Kidney (tissue), 14 donors: ENCODE measurements around the gene CFAP74. TPM values are rescaled to one million over a fixed set of nuclear protein-coding genes. Genes with fewer than 3 reads are reported as not detected.
A peak's percentile ranks its signal among the peaks of the same experiment; 100 is the strongest.

Source experiments
- DNase-seq, 5 donors: peaks; one replicate each; pipeline ENCODE4 v3.0.0-alpha.2; 2013 to 2020
- FAIRE-seq: peaks from 2 replicates; lab custom pipeline; 2012; peaks lifted over from hg19 to GRCh38; lab: Jason Lieb, UNC
- H3K27ac ChIP-seq, 2 donors: one replicate each; pipeline ENCODE4 v1.7.0; 2013; ENCODE audit warnings: low read depth in 2 of 2, low read length in 2 of 2, inconsistent platforms in 1 of 2
- H3K27me3 ChIP-seq: one replicate; pipeline ENCODE4 v1.7.1; 2013; ENCODE audit warnings: low read length, inconsistent platforms; ENCODE audit not compliant: control insufficient read depth, insufficient read depth
- H3K36me3 ChIP-seq, 3 donors: one replicate each; pipeline versions ENCODE4 v1.7.0 to v1.7.1; 2013; ENCODE audit warnings: low read length in 3 of 3, control low read depth in 1 of 3, inconsistent platforms in 1 of 3; ENCODE audit not compliant: insufficient read depth in 3 of 3, control insufficient read depth in 2 of 3
- H3K4me1 ChIP-seq, 3 donors: one replicate each; pipeline versions ENCODE4 v1.7.0 to v1.7.1; 2013; ENCODE audit warnings: low read length in 3 of 3, inconsistent platforms in 1 of 3, low read depth in 1 of 3; ENCODE audit not compliant: control insufficient read depth in 2 of 3, insufficient read depth in 2 of 3
- H3K4me3 ChIP-seq, 3 donors: one replicate each; pipeline versions ENCODE4 v1.7.0 to v1.8.1; 2013; ENCODE audit warnings: low read length in 3 of 3, control low read depth in 1 of 3, inconsistent platforms in 1 of 3
- H3K9ac ChIP-seq, 3 donors: one replicate each; pipeline versions ENCODE4 v1.7.0 to v1.7.1; 2013; ENCODE audit warnings: low read length in 3 of 3, control low read depth in 1 of 3, inconsistent platforms in 1 of 3
- H3K9me3 ChIP-seq, 3 donors: one replicate each; pipeline versions ENCODE4 v1.7.0 to v1.7.1; 2013; ENCODE audit warnings: low read length in 3 of 3, control low read depth in 1 of 3, inconsistent platforms in 1 of 3; ENCODE audit not compliant: control insufficient read depth in 2 of 3, insufficient read depth in 1 of 3
- intact Hi-C: fragments of 100-400 bp; cut with DNase I; formaldehyde crosslinking; loops from one replicate; pipeline ENCODE4 v1.11.1; 2022
- polyA plus RNA-seq: library from polyadenylated mRNA; stranded (reverse); fragments of 350-450 nt; fragmentation: Illumina TruSeq; extraction: RNeasy Lipid Tissue Mini Kit (QIAGEN cat#74804); gene quantifications from one replicate; pipeline ENCODE4 v1.2.3, GENCODE V29; 2014; ENCODE audit warnings: low read depth, low replicate concordance; ENCODE audit not compliant: insufficient read depth
- total RNA-seq: library from RNA; stranded (reverse); fragmentation: NEBNext Ultra II Directional; extraction: Animal tissue kit (Norgen Biotek cat#: 25700); gene quantifications from one replicate; pipeline ENCODE4 v1.2.1, GENCODE V29; 2021
- TF ChIP-seq, protein P1 (sequence below): IDR thresholded peaks from 3 replicates; pipeline ENCODE4 v1.5.1; 2012; ENCODE audit warnings: mild to moderate bottlenecking, moderate library complexity, borderline replicate concordance; ENCODE audit not compliant: insufficient read depth; ENCODE audit errors: extremely low read depth
- donor health status: control.
- donor health status: control.
- donor health status: control.
- donor health status: control.
- donor health status: control.
- donor health status: DM: yes; HTN: yes; CAD: no.
- donor health status: Normal renal cell carcinoma (clear cell type).

Gene CFAP74
- total and polyA plus RNA-seq, 2 donors from 2014 or later = not detected

DNA sequence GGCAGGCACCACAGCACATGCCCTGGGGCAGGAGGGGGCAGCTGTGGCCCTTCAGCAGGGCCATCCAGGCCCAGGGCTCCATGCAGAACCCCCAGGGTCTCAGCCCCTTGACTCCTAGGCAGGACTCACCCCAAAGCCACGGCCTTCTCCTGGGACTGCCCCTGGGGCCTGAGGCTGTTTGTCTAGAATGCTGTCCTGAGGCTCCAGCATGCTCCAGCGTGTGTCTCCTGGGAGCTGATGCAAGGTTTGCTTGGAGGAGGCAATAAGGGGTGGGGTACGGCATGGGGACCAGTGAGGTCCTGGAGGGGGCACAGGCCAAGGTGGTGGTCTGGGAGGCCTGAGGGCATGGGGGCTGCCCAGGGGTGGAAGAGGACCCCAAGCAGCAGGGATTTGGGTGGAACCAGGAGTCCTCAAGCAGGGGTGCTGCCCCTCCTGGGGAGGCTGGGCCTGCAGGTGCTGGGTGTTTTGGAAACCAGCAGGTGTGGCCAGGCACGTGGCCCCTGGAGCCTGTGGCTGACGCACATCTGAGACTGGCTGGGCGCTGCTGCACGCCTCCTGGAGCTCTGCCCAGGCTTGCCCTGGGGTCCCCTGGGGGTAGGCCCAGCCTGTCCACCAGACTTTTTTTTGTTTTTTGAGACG is 96.4 kb downstream of the CFAP74 start:
- no peak overlapping the region for H3K27ac ChIP-seq
- intact Hi-C loops = no loop called here
- H3K9me3 ChIP-seq = no peaks in the 10 kb centered on the region
- FAIRE-seq (no peak), DNase-seq (peak in 2 of 5 donors; percentile 69 to 81)
- H3K36me3 ChIP-seq = no peaks in the 10 kb centered on the region
- H3K9ac ChIP-seq = no peak overlapping the region
- no peak overlapping the region for H3K4me3 ChIP-seq
- TF ChIP-seq, protein P1, sequence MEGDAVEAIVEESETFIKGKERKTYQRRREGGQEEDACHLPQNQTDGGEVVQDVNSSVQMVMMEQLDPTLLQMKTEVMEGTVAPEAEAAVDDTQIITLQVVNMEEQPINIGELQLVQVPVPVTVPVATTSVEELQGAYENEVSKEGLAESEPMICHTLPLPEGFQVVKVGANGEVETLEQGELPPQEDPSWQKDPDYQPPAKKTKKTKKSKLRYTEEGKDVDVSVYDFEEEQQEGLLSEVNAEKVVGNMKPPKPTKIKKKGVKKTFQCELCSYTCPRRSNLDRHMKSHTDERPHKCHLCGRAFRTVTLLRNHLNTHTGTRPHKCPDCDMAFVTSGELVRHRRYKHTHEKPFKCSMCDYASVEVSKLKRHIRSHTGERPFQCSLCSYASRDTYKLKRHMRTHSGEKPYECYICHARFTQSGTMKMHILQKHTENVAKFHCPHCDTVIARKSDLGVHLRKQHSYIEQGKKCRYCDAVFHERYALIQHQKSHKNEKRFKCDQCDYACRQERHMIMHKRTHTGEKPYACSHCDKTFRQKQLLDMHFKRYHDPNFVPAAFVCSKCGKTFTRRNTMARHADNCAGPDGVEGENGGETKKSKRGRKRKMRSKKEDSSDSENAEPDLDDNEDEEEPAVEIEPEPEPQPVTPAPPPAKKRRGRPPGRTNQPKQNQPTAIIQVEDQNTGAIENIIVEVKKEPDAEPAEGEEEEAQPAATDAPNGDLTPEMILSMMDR = no peak
- H3K27me3 ChIP-seq = no peaks in the 10 kb centered on the region
- H3K4me1 ChIP-seq = peaks cover 0 to 13% (median 0%) of the 10 kb centered on the region in 3 donors

DNA sequence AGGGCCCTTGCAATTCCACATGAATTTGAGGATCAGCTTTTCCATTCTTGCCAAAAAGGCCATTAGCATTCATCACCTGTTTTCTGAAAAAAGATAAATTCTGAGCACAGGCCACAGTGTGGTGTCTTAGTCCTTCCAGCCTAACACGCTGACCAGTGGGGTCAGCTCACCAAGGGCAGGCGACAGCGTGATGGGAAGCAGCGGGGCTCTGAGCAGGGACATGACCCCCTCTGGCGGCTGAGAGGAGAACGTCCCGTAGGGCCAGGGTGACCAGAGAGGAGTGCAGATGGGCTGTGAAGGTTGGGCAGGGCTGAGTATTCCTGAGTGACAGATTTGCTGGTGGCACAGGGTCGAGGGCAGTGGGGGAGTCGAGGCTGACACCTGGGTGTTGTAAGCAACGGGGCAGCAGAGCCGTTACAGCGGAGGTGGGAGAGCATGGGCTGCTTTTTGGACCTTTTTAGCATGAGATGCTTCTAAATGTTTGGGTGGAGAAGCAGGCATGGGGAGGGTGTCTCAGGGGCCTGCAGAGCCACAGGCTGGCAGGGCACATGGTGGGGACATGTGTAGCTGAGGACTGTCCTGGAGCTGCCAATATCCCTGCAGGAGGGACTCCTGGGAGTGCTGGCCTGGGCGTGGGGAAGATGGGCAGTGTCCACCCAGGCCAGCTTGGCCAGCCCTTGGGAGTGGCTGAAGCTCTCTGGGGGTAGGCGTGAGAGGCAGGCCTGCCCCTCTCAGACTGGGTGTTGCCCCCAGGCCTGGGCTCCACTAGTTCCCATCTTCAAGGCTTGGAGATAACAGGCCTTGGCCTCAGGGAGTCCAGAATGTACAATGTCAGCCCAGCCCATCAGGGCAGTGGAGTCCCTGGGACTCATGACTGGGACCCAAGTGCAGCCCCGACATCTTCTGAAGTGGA is 97.1 kb downstream of the CFAP74 start:
- H3K4me3 ChIP-seq = no peak overlapping the region
- FAIRE-seq (peak; percentile 61), DNase-seq (peak; percentile 87 to 94 (median 91))
- H3K9ac ChIP-seq = no peak overlapping the region
- TF ChIP-seq, protein P1 = peak; percentile 92
- H3K4me1 ChIP-seq = peaks cover 0 to 13% (median 0%) of the 10 kb centered on the region in 3 donors
- H3K27me3 ChIP-seq = no peaks in the 10 kb centered on the region
- peak overlapping the region in 1 of 2 donors; percentile 37 for H3K27ac ChIP-seq
- no peaks in the 10 kb centered on the region for H3K9me3 ChIP-seq
- H3K36me3 ChIP-seq = no peaks in the 10 kb centered on the region
- intact Hi-C loops = no loop called here

DNA sequence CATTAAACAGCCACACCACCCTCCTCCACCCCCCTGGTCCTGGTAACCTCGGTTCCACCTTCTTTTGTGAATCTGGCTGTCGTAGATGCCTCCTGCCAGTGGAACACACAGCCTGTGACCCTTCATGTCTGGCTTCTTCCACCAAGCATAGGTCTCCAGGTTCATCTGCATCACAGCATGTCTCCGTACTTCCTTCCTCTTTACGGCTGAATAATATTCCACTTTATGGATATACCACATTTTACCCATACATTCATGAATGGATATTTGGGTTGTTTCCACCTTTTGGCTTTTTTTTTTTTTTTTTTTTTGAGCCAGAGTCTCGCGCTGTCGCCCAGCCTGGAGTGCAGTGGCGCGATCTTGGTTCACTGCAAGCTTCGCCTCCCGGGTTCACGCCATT is 100.4 kb downstream of the CFAP74 start:
- intact Hi-C loops = no loop called here
- H3K27me3 ChIP-seq = no peaks in the 10 kb centered on the region
- FAIRE-seq (no peak), DNase-seq (no peak)
- no peaks in the 10 kb centered on the region for H3K36me3 ChIP-seq
- H3K9ac ChIP-seq = no peak overlapping the region
- no peaks in the 10 kb centered on the region for H3K9me3 ChIP-seq
- H3K27ac ChIP-seq = no peak overlapping the region
- peaks cover 0 to 10% (median 0%) of the 10 kb centered on the region in 3 donors for H3K4me1 ChIP-seq
- TF ChIP-seq, protein P1 = no peak
- no peak overlapping the region for H3K4me3 ChIP-seq
